ENCODE measurements around the gene CRAMP1.
"Not testable (repeated sequence)": the region's sequence is repeated elsewhere in the genome, so short reads cannot be mapped to it uniquely, and the experiment has no call there.

The CRAMP1 gene, protein sequence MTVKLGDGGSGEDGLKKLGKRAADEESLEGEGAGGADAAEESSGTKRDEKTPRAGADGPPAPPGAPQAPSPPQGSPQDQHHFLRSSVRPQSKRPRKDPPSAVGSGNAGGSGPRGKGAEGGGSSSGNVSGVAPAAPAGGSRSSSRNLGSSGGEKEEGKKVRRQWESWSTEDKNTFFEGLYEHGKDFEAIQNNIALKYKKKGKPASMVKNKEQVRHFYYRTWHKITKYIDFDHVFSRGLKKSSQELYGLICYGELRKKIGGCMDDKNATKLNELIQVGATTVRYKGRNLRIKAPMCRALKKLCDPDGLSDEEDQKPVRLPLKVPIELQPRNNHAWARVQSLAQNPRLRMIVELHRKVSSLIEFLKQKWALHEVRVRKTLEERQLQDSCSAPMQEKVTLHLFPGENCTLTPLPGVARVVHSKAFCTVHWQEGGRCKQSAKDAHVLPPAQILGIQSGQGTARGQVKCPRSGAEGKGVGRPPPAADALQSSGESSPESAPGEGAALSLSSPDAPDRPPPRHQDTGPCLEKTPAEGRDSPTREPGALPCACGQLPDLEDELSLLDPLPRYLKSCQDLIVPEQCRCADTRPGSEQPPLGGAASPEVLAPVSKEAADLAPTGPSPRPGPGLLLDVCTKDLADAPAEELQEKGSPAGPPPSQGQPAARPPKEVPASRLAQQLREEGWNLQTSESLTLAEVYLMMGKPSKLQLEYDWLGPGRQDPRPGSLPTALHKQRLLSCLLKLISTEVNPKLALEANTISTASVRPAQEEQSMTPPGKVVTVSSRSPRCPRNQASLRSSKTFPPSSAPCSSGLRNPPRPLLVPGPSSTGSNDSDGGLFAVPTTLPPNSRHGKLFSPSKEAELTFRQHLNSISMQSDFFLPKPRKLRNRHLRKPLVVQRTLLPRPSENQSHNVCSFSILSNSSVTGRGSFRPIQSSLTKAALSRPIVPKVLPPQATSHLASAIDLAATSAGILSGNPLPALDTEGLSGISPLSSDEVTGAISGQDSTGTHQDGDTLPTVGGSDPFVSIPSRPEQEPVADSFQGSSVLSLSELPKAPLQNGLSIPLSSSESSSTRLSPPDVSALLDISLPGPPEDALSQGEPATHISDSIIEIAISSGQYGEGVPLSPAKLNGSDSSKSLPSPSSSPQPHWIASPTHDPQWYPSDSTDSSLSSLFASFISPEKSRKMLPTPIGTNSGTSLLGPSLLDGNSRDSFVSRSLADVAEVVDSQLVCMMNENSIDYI (N-terminal part only)

GRCh38 chr16:1612320-1613111 is at the start of gene CRAMP1:
TSS of gene CRAMP1 (plus strand) at chr16:1612360. CDS start at chr16:1614640, 2,280 bp downstream.
- no peak for DNase-seq

- DNase-seq: no peak
Observed at GRCh38 chr16:1563786-1564185, 48.4 kb upstream of the CRAMP1 start.

- DNase-seq: no peak
Observed at GRCh38 chr16:1564325-1564724, 47.8 kb upstream of the CRAMP1 start.

DNA sequence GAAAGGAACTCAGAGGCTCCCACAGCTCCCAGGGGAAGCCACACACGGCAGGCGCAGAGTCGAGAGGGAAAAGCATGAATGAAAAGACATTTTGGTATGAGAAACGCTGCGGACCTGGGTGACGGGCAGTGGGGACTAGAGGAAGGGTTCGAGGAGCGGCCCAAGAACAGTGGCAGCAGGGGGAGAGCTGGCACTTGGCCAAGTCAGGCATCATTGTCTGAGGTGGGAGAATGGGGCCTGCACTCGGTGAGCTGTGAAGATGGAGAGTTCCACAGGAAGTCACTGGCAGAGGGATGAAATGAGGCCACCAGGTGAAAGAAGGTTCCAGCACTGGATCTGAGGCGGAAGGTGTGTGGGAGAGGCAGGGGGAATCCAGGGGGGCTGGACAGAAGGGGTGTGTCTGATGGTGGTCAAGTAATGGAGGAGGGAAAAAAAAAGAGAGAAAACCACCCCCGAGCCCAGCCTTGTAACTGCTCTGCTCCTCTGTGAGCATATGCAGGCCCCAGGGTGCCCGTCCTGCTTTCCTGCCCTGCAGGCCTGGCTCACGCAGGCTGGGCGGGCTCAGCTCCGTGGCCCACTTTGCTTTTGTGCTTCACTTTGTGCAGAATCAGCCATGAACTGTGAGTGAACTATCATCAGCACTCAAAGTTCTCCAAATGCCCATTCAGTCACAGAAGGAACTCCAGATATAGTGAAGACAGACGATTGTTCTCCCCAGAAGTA is 46.9 kb upstream of the CRAMP1 start:
- DNase-seq: no peak

GRCh38 chr16:1567988-1568387 is 44.2 kb upstream of the CRAMP1 start:
- no peak for DNase-seq

DNA sequence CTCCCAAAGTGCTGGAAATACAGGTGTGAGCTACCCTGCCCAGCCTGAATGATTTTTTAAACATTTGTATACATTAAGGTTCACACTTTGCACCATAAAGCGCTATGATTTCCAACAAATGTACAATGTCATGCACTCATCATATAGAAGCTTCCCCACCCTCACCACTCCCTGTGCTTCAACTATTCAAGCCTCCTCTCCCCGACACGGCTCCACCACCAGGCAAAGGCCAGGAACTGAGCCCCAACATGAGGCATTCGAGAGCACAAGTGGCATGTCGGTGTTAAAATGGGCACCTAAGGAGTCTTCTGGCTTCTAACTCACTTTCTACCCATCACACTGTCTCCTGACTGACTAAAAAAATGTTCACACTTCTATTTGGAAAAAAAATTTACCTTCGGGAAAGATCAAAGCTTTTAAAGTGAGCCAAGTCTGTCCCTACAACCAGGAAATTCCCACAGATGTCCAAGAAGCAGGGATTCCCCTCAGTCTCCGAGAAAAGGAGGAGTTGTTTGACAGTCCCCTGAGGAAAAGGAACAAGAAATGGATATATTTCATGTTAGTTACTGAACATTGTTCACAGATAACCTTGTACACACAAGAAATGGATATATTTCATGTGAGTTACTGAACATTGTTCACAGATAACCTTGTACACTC is 41.0 kb upstream of the CRAMP1 start:
- no peak for DNase-seq

DNA sequence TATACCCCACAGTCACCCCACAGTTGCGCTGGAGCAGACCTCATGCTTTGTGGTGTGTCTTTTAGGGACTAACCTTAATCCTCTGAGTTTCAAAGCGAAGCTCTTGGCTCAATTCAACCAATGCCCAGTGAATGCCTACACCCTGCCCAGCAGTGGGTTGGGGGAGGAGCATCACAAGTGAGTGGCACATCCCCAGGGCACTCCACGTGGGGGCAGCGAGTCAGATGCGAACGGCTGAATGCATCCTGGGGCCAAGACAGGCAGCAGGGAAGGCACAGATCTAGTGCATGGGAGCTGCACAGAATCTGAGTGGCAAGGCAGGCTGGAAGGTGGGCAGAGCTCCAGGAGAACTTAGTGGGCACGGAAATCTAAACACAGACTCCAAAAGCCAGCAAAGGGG is 39.5 kb upstream of the CRAMP1 start:
- DNase-seq: no peak

DNA sequence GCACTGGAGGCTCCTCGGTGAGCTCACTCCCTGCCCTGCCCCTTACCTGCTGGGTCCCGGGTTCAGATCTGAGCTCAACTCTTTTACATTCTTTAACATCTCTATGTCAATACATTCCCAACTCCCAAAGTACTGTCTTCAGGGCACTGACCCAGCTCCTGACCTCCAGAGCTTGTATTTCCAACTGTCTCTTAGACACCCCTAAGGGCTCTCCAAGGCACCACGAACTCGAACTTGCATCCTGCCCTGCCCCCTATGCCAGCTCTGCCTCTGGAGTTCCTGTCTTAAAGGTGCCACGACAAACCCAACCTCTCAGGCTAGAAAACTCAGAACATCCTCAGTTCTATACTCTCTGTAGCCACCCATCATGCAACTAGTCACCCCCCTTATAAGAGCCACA is 38.9 kb upstream of the CRAMP1 start:
- DNase-seq: no peak

DNA sequence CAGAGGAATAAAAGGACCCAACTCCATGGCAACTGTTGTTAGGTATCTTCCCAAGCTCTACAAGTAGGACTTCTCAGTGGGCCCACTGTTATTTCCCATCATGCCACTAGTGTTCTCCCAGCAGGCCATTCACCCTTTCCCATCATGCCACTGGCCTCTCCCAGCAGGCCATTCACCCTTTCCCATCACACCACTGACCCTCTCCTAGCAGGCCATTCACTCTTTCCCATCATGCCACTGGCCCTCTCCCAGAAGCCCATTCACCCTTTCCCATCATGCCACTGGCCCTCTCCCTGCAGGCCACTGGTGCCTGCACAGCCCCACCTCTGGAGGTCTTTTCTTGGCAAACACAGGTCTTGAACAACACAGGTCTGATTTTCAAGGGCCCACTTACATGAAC is 36.6 kb upstream of the CRAMP1 start:
- DNase-seq: no peak

DNA sequence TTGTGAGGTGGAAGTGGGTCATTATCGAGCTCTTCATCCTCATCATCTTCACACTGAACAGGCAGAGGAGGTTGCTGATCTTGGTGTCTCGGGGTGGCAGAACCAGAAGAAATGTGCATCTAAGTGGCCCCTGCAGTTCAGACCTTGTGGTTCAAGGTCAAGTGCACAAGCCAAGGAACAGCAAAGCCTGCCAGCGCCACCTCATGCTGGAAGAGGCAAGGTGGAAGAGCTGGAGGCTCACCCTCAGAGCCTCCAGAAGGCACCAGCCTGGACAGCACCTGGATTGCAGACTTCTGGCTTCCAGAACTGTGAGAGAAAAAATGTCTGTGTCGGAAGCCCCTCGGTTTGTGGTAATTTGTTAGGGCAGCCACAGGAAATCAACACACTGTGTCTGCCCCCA is 32.9 kb upstream of the CRAMP1 start:
- DNase-seq: no peak

DNA sequence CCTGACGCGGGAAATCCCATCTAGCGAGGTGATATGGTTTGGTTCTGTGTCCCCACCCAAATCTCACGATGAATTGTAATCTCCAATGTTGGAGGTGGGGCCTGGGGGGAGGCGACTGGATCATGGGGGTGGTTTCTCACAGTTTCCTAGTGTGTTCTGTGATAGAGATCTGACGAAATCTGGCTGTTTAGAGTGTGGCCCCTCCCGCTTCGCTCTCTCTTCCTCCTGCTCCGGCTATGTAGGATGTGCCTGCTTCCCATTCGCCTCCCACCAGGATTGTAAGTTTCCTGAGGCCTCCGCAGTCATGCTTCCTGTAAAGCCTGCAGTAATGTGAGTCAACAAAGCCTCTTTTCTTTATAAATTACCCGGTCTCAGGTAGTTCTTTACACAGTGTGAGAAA is 31.9 kb upstream of the CRAMP1 start:
- DNase-seq: no peak

- no peak for DNase-seq
Observed at GRCh38 chr16:1580956-1581355, 31.2 kb upstream of the CRAMP1 start.

DNA sequence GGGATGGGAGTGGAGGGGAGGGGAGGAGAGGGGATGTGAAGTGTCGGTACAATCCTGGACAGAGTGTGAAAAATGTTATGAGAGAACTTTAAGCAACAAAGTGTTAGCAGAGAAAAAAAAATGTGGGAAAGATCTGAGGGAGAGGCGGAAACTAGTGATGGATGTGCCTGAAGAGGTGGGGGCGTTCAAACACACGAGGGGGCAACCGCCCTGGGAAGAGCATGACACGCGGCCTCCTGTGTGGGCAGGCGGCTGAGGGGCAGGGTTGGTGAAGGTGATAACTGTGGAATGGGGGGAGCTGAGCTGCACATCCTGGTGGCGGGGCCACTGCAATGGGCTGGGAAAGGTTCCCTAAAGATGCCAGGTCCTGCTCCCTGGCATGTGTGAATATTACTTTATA is 30.4 kb upstream of the CRAMP1 start:
- no peak for DNase-seq

- DNase-seq: no peak
Observed at GRCh38 chr16:1583180-1583579, 29.0 kb upstream of the CRAMP1 start.

DNA sequence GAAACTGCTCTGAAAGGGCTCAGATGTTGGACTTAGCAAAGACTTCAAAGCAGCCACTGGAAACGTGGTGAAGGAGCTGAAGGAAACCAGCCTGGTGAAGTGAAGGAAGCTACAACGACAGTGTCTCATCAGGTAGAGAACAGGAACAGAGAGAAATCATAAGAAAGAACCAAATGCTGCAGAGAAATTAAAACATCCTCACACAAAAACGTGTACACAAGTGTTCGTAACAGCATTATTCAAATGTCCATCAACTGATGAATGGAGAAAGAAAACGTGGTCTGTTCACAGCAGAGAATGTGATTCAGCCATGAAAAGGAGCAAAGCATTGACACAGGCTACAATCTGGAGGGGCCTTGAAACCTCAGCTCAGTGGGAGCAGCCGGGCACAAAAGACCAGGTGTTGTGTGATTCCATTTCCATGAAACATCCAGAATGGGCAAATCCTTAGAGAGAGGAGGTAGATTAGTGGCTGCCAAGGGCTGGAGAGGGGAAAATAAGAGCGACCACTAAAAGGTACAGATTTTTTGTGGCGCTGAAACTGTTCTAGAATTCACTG is 27.2 kb upstream of the CRAMP1 start:
- no peak for DNase-seq

DNA sequence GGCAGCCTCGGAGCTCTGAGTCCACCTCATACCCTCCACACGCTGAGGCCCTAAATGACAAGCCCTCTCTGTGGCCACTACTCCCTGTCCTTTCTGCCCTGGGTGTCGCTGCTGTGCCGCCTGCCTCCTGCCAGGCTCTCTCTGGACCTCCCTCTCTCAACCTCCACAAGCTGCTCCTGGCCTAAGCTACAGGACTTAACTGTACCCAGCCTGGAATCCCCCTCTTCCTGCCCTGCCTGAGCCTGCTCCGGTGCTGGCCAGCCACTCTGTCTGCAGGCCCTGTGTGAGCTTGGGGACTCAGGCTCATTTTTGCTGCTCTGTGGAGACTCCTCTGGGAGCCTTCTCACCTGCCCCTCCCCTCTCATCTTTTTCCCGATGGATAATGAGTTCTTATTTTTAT is 21.8 kb upstream of the CRAMP1 start:
- no peak for DNase-seq

DNA sequence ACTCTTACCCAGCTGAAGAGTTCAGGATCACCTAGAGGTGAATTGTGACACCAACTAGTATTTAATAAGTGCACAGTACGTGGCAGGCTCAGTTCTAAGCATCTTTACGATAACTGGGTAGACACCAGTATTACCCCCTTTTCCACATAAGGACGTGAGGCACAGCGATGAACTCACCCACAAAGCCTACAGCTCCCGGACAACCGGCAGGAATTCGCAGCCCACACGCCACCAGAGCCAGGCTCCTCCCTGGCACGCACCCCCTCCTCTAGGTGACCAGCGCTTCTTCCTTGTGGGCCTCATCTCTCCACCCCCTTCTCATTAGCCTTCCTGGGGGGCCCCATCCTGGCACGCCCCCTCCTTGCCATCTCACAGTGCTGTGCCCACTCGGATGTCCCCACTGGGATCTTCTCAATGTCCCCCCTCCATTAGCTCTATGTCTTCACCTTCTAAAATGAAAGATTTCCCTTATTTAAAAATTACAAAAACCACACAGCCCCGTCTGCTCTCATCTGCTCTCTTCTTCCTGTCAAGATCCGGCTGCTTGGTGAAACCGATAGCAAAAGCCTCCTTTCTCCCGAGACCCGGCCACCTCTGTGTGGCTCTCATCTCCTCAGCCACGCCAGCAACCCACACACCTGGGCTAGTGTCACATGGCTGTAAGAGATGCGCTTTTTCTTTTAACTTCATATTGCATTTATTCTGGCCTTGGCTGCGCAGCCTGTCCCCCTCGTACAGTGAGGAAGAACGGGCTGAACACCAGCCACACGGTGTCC is 21.0 kb upstream of the CRAMP1 start:
- no peak for DNase-seq

DNA sequence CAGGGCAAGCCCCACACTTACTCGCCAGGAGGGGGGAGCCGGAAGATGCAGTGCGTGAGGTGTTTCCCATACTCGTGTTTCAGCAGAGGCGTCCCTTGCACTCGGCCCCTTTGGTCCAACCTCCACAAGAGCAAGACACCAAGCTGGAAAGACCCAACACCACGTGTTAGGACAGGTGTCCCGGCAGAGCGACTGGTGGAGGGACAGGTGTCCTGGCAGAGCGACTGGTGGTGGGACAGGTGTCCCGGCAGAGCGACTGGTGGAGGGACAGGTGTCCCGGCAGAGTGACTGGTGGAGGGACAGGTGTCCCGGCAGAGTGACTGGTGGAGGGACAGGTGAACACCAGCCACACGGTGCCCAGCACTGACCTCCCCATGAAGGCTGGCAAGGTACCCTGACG is 19.7 kb upstream of the CRAMP1 start:
- DNase-seq: no peak

- not testable (repeated sequence) for DNase-seq
Observed at GRCh38 chr16:1595511-1595910, 16.6 kb upstream of the CRAMP1 start.

GRCh38 chr16:1596516-1596915 is 15.6 kb upstream of the CRAMP1 start:
- DNase-seq: no peak

Measured in activated naive CD4-positive, alpha-beta T cell (primary cell).